Stimulated activated CD4-positive, alpha-beta T cell treated with anti-CD3 and anti-CD28 coated beads, Interleukin-15, amount 100 ng/mL, for 1 hour (primary cell): ENCODE results near the gene RPL10A.
A peak's percentile ranks its signal among the peaks of the same experiment; 100 is the strongest.

Source experiments
- DNase-seq, 2 donors: peaks; one replicate each; pipeline ENCODE4 v3.0.0-alpha.2; 2020; ENCODE audit warnings: low read depth in 1 of 2, low spot score in 1 of 2

The RPL10A gene

DNA sequence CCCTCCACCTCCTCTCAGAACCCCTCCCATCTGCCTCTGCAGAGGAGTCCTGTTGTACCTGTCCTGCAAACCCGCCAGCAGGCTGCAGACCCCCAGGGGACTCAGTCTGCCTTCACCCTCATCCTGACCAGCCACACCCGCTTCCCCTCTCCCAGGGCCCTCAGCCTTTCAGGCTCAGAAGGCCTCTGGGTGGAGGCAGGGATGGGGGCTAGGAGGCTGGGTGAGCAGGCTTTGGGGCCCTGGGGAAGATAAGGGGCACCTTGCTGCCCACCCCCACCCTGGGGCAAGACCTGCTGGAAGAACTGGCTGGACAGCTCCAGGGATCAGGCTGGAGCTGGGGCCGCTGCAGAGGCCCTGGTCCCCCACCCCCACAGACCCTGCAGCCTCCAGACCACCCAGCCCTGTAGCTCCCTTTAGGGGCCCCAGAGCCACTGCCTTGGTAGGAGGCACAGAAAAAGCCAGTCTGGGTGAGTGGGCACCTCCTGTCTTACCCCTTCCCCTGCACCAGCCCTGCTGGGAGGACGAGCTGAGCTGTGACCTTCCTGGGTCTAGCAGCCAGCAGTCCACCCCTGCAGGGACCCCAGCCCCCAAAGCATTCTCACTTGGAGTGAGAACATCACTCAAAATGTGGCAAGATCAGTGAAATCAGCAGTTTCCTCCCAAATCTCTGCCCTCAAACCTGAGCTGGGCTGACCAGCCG is 23.5 kb downstream of the RPL10A start:
- no peak for DNase-seq

DNA sequence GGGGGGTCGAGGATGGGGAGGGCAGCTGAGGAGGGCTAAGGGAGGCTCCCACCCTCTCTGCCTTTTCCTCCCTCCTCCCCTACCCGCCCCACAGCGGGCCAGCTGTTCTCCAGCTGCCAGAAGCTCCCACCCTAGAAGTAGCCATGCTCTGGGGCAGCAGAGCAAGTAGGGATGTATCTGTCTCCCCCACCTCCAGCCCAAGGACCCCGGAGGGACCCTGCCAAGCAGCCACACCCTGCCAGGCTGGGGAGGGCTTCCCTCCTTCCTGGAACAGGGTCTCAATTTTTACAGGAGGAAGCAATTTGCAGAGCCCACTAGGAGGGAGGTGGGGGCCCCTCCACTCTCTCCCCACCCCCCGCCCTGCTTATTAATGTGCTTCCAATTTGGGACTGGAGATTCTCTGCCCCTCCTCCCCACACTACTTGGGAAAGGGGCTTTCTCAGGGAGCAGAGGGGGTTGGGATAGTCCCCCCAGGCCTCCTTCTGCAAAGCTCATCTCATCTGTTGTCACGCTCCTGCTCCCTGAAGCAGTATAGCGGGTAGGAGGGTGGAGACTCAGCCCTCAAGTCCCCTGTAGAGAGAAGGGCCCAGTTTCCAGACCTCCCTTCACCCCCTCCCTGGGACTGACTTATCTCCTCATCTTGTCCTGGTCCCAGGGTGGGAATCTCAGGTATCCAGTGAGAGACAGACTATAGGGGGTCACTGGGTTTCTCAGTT is 24.2 kb downstream of the RPL10A start:
- no peak for DNase-seq

DNA sequence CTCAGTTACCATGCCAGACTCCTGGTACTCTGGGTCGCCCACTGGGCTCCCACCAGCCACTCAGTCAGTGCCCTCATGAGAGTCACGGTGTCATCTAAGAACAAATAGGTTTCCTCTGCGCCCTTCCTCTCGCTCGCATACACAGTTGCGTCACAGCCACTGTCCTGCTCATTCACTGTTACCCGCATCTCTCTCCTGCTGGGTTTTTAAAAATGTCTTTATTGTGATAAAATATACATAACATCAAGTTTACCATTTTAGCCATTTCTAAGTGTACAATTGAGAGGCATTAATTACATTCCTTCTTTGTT is 24.7 kb downstream of the RPL10A start:
- DNase-seq: no peak

DNA sequence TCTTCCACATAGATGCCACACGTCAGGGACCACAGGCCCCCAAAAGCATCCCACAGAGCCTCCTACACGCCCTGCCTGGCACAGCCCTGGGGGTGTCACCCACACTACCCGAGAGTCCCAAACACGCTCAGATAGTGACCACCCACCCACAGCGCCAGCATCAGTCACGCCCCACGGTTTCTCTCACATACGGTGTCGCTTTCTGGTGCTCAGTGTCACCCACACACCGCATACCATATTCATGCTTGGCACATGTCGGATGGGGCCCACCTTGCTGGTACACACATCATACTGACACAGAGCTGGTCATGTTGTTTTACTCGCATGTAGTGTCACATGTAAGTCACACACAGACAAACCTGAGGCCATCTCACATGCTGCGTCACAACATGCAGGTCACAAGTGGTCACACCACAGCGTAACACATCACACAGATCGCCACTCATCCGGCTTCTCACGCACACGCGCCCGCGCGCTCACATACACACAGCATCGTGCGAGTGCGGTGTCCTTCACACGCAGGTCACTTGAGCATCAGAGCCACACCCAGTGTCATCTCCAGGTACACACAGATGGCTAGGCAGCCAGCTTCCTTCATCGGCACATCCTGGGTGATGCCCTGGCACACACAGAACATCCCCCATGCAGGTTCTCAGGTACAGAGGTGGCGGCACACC is 25.2 kb downstream of the RPL10A start:
- no peak for DNase-seq

DNA sequence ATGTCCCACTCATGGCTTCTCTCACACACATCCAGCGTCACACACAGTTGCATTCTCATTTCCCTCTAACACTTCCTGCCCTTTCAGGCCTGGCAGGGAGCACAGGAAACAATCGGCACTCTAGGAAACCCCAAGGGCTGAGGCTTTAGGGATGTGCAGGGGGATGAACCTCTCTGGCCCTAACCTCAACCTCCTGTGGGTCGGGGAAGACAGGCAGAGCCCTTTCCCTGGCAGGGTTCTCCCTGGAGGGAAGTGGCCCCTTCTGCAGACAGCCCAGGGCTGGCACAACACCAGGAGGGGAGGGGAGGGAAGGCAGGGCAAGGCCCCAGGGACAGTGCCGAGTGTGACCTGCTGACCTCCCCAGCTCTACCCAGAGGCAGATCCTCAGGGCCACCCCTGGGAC is 26.0 kb downstream of the RPL10A start:
- DNase-seq: no peak

DNA sequence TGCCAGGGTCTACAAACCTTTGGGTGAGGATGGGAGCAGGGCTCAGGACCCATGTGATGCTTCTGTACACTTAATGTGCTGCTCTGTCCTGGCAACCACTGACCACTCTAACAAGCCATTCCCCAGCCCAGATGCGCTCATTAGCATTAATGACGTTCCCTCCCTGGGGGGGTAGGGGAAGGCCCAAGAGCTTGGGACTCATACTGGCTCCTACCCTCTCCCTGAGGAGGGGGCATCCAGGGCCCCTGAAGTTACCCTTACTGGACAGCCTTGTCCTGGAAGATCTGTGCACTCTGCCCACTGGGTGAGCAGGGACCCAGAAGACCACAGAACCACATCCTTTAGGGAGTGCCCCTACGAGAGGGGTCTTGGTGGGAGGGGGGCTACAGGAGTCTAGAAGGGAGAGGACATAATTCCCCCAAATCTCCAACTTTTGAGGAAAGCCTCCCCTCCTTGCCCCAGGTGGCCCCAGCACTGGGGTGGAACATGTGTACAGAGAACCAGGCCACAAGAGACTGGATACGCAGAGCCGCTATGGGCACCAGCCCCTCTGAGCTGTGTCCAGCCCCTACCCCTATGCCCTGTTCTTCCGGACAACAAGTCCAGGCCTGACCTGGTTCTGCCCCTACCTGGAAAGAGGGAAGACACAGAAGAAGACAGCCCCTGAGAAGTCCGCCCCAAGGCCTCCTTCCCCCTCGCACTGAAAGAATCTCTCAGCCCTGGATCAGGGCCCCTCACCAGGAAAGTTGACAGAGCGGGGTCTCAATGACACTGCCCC is 27.2 kb downstream of the RPL10A start:
- DNase-seq: no peak

DNA sequence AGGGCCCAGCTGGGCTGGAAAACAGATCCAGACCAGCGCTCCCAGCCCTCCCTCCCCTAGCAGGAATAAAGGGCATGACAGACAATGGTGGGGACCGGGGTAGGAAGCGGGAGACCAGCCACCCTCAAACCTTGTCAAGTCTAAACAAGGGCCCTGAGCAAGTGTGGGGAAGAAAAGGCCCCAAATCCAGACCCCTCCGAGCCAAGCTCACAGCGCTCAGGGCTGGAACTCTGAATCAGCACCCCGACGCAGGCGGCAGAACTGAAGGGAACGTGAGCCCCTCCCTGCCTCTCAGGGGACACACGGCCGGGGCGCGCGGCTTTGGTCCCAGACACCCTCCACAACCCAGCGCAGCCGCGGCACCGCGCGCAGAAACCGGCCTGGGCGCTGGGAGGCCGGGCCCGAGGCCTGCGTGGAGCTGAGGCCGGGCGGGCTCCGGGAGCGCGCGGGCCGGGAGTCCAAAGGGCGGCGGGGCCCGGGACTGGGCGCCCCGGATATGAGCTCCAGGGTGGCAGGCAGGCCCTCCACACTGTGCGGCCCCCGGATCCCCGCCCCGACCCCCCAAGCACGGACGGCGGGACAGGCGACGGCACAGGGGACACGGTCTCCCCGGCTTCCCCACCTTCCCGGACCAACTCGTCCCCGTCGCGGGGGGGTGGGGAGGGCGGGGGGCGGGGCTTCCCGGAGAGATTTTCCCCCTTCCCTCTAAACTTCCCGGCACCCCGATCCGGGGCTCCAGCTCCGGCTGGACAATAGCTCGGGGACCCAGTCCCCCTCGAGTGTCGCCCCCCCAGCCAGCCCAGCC is 28.0 kb downstream of the RPL10A start:
- no peak for DNase-seq

DNA sequence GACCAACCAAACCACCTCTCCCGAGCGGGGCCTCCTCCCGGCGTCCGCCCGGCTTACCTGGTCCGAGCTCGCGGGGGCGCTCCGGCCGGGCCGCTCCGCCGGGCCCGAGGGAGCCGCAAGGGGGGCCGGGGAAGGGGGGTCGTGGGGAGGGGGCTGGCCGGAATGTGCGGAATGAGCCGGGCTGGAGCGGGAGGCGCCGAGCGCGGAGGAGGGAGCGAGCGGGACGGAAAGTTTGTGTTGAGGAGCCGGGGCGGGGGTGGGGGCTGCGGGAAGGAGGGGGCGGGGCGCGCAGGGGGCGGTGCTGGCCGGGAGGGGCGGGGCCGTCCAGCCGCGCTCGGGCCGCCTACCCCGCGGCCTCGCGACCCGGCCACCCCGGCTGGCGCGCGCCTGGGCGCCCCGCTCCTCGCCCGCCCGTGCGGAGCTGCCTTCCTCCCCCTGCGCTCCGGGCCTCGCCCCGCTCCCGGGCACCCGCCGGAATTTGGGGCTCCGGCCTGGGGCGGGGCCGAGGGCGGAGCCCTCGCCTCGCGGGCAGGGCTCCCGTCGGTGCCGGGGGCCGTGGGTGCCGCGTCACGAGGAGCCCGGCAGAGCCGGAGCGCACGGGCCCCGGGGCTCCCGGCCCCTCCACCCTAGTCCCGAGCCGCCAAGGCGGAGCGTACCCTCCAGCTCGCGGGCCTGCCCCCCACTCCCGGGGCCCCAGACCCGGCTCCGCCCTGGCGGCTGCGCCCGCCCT is 28.8 kb downstream of the RPL10A start, which contains the start of gene TEAD3:
Gene TEAD3, minus strand, starts transcription at position 239 of the 730 bp plus-strand sequence.
- peak; percentile 26 to 35 for DNase-seq

DNA sequence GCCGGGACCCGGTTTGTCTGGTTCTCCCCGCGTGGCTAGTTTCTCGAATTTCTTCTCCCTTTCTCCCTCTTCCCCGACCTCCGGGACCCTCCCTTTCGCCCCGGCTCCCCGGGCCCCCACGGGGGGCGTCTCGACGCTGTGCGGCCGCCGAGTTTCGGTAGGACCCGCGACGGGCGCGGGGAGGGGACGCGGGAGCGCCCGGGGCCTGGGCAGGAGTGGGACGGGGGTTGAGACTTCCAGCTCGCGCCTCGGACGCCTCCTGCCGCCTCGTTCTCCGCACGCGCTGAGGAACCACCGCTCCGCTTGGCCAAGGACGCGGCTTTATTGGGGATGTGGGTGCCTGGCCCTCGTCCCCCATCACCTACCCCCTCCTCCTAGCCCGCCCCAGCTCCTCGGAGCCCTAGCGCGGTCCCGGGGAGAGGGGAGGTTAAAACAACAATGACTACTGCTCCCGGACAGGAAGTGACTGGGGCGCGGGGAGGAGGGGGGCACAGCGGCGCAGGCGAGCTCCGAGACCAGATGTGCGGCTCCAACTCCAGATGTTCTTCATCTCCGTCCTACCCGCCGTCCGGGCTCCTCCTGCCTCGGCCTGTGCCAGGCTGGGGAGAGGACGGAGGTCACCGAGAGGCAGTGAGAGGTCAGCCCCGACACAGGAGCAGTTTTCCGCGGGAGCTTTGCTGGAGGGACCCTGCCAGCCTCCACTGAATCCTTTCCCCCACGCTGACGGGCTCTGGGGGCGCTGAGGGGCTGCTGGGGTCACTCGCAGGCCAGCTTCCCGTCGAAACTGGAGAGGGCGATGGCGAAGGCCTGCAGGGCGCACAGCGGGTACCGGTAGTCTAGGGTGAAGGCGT is 29.6 kb downstream of the RPL10A start:
- DNase-seq: peak in 1 of 2 donors; percentile 28

DNA sequence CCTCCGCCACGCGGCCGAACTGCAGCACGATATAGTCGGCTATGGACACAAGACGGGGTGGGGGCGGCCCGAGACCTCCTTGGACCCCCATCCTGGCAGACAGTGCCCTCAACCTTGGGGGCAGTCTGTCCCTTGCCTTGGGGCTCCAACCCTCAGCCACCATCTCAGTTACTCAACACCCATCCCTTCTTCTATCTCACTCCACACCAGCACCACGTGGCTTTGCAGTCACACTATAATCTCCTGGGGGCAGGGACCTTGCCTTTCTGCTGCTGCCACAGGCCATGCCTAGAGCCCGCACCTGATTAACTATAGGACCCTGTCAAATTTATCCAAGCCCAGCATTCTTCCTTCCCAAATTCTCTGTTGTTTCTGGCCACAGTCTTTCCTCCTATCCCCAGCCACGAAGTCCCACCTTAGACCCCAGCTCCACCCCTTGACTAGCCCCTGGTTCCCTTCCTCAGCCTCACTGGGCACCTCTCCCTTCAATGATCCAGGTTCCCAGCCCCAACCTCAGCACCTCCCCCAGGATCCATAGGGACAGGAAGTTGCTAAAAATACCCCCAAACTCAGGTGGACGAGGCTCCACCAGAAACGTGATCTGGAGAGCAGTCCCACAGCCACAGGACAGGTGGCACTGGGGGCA is 30.3 kb downstream of the RPL10A start:
- no peak for DNase-seq

DNA sequence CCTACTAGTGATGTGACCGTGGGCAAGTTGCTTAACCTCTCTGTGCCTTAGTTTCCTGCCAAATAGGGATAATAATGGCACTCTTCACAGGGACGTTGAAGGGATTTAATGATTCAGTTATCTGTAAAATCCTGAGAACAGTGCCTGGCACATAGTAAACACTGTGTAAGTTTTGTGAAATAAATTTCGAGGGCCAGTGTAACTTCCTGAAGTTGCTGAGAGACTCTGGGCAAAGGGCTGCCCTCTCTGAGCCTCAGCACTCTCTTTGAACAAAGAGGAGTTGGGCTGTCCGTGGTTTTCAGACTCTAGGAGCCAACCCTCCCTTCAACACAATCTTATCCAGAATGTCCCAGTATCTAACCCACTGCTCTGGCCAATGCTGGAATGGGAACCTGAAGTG is 31.2 kb downstream of the RPL10A start:
- DNase-seq: no peak

DNA sequence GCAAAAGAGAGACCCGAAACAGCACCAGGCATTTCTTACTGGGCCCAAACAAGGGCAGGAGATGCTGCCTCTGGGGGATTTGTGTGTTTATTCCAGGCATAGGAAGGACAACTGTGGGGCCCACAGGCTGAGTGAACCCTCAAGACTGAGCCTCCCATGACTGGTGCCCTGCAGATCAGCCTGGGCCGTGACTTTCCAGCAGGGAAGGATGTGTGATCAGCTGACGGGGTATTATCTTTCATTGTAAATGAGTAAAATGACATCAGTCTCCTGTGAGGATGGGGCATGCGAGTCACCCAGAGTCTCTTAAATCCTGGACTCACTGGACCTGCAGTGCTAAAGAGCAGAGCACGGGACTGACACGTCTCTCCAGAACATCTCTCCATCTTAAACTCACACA is 32.6 kb downstream of the RPL10A start:
- no peak for DNase-seq

DNA sequence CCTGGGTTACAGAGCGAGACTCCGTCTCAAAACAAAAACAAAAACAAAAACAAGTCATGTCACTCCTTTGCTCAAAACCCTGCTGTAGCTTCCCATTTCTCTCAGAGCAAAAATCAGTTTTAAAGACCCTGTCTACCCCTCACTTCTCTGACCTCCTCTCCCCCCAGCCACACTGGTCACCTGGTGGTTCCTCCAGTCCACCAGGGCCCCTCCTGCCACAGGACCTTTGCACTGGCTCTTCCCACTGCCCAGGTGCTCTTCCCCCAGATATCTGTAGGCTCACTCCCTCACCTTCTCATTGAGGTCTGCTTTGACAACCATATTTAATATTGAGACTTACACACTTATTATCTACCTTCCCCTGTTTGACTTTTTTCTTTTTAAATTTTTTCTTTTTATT is 33.6 kb downstream of the RPL10A start:
- DNase-seq: no peak

DNA sequence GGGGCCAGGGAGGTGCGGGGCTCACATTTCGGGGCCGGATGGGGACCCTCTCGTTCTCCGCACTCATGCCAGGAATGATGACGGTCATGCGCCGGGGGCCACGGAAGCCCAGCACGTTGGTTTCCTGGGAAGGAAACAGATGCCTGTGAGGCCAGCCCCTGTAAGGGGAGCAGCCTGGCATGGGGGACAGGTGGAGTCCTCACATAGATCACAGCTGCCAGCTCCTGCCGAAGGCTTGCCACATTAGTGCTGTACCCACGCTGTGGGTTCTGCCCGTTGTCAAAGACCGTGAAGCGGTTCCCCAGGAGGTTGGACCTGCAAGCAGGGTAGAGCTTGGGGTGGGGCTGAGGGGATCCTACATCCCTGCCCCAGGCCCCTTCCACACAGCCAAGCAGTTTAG is 35.3 kb downstream of the RPL10A start:
- no peak for DNase-seq

DNA sequence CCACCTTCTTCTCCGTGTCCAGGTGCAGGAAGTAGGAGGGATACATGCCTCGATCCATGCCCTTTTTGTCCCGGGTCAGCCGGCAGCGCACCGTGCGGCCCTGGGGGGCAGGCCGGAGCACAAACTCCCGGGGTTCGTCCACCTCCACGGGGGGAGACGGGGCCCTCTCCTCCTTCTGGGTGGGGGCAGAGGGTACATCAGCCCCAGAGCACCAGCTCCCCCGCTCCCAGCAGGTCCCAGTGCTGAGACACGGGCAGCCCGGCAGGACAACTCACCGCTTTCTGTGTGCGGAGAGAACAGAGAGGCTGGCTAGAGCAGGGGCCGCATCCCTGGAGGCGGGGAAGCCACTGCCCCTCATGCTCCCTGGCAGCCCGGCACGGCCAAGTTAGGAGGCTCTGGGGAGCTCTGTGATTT is 37.8 kb downstream of the RPL10A start:
- DNase-seq: no peak

DNA sequence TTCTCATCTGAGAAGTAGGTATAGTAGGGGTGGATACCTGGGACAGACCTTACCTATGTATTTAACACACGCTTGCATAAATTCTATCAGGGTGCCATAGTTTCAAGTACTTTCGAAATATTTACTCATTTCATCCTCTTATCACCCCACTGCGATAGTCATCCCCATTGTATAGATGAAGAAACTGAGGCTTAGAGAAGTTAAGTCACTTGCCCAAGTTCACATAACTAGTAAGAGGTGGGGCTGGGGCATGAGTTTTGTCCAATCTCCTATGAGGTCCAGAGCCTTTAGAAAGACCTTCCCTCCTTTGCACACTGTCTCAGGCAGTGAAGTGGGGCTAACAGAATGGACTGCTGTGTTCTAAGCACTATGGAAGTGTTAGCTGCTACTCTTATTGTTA is 38.3 kb downstream of the RPL10A start:
- no peak for DNase-seq

DNA sequence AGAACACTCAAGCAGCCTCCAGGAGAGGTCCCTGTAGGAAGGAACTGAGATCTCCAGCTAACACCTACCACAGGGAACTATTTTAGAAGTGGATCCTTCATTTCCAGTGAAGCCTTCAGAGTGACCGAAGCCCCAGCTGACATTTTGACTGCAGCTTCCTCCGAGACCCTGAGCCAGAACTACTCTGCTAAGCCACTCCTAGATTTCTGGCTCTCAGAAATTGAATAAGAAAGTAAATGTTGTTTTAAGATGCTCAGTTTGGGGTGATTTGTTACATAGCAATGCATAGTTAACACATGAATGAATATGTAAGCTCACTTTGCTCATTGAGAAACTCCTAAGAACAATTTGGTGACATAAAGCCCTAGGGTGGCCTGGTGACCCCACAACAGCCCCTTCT is 39.0 kb downstream of the RPL10A start:
- DNase-seq: no peak

DNA sequence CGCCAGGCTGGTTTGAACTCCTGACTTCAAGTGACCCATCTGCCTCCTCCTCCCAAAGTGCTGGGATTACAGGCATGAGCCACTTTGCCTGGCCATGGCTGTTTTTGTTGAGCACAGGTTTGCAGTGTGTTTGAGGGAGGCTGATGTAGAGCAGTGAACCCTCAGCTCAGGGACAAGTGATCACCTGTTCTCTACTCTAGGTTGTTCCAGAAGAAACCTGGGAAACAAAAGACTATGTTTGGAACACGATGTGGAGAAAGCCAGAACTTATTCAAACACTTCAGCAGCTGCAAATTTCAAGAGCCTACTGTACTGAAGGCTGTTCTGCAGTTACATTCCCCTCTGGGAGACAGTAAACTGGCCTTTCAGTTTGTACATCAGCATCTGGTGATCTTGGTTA is 39.8 kb downstream of the RPL10A start:
- DNase-seq: no peak

DNA sequence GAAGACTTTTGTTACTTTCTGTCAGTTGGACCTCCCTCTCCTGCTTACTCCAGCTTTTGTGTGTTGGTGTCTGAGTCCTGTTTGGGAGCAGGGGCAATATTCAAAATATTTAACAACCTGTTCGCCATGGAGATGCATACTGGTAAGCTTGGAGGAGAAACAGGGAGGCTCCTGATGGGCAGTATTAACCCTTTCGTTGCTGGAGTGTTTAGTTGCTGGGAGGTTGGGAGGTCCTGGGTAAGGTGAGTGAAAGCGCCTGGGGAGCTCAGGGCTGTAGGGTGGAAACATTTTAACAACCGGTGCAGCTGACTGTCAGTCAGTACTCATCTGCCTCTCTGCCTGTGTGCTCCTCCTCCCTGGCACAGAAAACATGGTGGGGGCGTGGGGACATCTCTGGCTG is 40.3 kb downstream of the RPL10A start:
- no peak for DNase-seq
